Activated CD8-positive, alpha-beta memory T cell treated with anti-CD3 and anti-CD28 coated beads, Interleukin-2, amount 50 U/mL, for 1 hour (primary cell): ENCODE data around the gene ASIC2.

Experiments used
- DNase-seq: peaks from one replicate; pipeline ENCODE4 v3.0.0-alpha.2; 2020; ENCODE audit errors: extremely low read depth

ASIC2 gene

DNA sequence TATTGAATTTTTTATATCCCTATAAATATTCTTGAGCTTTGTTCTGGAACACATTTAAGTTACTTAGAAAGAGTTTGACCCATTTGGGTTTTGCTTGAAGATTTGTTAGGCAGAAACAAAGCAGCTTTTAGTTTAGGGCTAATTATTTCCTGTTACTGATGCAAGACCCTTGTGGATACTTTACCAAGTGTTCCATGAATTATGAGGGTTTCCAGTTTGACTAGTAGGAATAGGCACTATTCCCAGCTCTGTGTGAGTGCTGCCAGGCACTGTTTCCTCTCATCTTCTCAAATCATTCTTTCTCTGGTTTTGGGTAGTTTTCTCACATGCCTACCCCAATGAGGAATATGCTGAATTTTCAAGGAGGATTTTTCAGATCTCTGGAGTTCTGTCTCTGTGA is 221.4 kb downstream of the ASIC2 start:
- no peak for DNase-seq

DNA sequence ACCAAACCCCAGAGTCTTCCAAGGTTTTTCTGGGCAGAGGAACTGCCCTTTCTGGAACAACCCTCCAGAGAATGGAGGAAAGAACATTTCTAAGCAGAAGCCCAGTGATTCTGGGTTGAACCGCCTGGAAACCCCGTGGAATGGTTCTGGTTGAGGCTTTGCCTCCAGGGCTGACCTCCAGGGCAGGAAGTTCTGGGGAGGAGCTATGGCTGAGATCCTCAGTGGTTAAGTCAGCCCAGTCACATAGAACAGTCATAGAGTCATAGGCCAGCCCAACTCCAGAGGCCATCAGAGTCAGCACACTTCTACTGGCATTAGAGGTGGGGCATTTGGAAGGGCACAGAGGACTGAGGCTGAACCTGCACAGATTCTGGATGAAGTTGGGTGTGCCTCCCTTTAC is 235.5 kb downstream of the ASIC2 start:
- DNase-seq = no peak

DNA sequence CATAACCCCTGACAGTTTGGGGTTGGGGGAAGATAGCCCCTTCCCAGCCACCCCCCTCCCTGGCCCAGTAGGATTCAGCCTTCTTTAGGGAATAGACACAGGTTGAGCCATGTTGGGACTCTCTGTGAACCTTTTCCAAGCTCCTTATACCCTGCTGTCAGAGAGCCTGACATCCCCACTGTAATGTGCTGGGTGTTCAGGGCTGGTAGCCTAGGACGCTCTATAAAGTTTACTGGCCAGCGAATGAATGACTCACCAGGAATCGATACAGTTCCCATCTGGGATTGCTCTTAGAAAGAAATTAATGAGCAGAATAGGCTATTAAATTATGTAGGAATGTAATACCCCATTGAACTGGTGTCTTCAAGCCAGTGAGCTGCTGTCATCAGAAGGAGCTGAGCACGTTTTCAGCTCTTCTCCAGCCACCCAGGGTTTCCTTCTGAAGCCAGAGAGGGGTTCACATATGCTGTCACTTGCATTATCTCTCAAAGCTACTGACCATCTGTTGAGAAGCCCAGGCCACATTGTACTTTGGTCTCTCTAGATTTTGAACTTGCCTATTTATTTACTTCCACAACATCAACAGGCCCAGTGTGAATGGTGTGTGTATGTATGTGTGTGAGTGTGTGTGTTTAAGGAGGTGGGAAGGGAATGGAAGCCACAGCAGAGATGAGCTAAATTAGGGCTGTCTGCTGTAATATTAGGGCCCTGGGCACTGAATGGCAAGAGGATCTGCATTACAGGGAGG is 236.5 kb downstream of the ASIC2 start:
- DNase-seq = no peak

DNA sequence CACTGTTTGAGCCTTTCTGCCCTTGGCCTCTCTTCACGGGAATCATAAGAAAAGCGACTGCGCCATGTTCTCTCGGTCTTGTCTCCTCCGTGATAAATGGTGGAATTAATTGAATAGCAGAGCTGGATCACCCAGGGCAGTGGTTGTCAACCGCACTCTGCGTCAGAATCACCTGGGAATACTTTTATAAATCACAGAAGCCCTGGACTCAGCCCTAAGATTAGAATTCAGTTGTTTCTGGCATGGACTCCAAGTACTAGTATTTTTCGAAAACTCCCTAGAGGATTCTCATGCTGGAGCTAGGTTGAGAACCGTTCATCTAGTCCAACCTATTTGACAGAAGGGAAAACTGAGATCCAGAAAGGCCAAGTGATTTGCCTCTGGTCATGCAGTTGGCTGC is 237.3 kb downstream of the ASIC2 start:
- DNase-seq = no peak

DNA sequence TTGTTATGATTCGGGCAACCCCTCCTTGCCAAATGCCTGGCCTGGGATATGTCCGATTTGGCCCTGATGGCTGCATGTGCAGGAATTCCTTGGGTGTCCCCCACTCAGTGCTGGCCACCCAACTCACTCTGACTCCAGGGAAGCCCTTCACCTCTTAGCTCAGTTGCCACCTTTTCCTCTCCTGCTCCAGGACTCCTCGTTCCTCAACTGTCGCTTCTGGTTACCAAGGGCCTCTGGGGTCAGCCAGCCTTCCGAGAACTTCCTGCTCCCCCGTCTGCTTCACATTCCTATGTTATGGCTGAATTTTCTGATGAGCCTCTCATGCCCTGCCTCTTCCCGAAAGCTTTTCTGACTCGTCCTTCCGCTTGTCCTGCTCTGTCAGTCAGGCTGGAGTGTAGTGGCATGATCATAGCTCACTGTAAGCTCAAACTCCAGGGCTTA is 237.9 kb downstream of the ASIC2 start:
- no peak for DNase-seq

DNA sequence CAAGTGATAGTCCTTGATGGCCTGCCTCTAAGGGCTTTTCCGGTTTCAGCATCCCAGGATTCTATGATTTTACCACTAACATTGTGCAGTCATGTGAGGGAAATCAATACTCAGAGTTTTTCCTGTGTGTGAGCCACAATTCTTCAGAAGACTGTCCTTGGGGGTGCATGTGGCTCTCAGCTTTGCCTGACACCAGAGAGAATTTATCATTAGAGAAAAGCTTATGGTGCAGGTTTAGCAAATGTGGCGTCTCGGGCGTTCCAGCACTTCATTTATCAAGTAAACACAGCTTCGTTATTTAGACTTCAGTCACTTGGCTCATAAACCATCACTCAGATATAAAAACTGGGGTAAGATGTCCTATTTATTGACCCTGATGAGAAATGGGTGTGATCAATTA is 238.7 kb downstream of the ASIC2 start:
- DNase-seq = no peak

DNA sequence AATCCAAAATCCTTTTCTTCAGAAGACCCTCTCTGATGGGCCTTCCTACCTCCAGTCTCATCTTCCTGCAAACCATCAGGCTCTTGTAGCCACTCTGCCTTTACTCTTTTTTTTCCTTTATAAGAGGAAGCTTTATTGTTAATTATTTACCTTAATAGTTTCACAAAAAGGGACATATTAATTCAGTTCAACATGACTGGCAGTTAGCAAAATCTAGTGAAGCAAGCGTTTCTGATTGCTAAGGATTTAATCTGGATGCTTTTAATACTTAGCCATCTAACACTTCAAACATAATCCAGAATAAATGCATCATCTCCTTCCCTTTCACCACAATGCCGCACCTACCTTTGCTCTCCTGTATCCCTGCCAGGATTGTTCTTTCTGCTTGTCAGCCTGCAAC is 239.4 kb downstream of the ASIC2 start:
- no peak for DNase-seq

DNA sequence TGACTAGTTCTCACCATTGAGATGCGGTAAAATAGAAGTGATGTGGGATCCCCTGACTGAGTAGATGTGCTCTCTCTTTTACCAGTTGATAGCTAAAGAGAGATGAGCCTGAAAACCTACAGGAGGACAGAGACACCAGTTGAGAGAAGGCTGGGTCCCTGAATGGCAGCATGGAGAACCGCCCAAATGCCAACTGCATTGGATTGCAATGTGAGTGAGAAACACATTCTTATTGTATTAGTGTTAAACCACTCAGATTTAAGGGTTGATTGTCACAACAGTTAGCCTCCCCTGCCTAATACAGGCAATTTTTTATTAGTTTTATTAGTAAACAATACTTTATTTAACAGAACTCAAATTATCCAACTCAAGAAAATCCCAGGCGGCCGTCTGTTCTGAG is 240.2 kb downstream of the ASIC2 start:
- no peak for DNase-seq

DNA sequence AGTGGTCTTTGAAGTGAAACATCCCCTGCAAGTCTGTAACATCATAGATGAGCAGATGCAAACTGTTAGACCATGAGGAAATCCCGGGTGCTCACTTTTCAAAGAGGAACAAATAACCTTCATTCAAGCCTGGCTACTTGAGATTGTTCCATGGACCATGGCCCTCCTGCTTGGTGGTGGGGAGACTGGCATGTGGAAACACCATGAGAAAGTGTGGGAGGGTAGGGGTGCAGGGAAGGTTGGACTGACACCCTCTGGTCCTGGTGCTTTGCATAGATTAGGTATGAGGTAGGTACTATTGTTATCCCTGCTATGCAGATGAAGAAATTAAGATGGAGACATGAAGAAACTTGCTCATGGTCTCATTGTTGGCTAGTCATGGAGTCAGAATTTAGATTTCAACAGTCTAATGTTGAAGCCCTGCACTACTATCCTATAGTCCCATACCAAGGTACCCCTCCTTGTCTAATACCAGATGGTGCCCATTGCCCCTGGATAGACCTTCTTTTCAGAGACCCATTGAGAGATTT is 242.4 kb downstream of the ASIC2 start:
- DNase-seq = no peak

DNA sequence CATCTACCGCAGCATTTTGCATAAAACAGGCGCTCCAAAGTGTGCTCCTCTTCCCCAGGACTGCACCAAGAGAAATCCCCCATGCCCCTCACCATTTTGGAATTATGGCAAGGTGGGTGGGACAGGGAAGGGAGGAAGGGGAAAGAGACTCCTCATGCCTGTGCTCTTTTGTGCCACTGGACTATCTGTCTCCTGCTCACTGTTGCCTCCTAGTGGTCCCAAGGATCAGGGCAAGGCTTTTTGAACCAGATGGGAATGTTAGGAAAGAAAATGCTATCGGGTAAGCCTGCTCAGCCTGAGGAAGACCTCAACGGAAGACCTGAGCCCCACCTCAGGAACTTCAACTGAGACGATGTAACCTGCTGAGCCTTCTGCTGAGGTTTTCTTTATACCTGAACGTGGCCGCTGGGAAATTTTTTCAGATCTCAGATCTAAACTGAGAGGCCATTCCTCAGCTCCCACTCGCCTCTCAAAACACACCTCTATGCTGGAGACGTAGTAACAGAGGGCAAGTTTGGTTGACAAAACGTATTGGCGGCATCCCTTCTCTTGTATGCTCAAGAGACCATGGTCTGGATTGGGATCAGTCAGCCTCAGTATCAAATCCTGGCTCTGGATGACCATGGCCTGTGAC is 243.2 kb downstream of the ASIC2 start:
- no peak for DNase-seq

DNA sequence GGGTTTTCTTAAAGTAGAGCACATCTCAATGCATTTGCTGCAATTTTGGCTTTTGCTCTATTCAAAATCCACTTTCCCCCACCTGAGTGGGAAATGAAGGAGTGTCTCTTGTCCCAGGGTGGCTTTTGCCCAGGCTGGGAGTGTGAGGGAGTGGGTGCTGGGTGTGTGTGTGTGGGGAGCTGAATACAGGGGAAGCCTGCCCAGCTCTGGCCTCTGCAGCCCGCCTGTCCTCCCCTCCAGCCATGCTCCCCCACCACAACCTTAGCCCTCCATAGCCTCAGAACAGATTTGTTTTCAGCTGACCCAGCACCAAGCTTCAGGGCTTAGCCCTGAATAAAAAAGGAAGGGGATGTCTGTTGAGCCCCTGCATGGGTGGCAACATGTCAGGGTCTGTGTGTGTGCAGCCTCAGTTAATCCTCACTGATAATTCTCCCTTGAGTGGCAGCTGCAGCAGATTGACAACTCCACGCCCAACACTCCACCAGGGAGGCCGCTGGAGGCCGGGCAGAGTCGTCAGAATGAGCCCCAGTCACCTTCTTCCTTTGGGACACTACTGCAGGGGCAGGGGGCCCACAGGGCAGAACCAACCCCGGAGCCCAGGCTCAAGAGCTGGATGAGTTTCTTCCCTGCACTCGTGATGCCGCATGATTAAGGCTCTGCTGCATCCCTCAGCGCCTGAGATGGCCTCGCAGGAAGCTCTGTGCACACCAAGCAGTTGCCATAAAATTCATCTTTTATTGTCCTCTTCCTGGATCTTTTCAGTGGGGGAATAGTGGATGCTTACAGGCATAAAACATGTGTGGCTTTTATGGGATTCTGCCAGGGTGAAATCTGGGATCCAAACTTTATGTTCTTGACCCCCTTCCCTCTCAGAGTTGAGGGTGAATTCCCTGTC is 246.5 kb downstream of the ASIC2 start:
- DNase-seq = no peak

DNA sequence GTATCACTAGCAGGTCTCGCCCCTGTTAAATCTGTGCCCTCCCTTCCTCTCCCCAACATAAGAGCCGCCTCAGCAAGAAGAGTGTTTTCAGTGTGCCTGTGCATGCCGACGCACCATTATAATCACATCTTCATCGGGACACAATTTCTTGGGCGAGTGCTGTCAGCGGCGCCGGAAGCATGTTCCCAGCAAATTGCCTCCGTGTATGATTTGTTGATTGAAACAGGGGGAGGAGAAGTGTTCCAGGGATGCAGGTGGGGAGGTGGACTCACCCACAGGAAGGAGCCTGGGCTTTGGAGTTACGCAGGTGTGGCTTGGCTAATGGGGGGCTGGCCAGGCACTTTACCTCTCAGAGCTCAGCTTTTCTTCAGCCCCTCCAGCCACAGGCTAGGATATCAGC is 247.9 kb downstream of the ASIC2 start:
- no peak for DNase-seq

DNA sequence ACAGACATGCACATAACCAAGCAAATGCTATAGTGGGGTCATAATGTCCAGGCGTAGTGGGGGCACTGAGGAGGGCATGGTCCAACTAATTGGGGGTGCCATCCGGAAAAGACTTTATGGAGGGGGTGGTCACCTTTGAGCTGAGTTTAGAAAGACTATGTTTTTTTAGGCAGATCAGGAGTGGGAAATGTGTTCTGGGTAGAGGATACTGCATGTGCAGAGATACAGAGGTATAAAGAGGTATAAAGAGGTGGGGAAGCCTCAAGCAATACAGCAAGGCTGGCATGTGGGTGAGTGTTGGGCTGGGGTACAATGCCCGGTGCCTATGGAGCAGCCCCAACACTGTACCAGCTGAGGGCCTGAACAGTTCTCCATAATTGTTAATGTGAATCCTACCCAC is 248.3 kb downstream of the ASIC2 start:
- DNase-seq = no peak

DNA sequence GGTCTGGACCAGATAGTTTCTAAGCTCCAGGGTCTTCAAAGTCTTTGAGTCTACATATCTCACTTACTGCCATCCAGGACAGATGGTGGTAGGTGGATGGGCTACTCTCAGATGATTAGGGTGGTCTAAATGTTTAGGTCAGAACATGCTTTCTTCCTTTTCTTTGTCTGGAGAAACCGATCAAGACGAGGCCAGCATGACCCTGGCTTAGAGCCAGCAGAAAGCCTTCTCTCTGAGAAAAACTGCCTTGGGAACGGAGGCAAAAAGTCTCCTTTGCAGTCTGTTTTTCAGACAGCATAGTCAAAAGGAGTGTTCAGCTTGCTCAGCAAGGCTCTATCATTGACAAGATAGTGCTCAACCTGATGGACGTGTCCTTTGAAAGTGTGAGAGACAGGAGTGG is 252.6 kb downstream of the ASIC2 start:
- DNase-seq = no peak

DNA sequence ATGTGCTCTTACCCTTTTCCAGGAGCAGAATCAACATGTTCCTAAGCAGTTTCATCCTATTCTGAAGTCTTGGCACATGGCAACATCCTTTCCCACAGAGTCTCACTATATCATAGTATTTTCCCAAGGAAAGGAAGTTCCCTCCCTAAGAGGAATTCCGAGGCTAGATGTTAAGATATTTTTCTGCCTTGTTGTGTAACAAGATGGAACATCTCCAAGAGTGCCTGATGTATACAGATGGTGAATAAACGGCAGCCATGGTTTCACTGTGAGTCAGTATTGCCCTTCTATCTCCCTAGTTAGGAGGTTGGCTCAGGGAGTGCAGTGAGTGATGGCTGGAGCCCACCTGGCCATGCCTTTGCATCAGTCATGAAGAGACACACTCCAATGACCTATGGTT is 253.2 kb downstream of the ASIC2 start:
- no peak for DNase-seq

DNA sequence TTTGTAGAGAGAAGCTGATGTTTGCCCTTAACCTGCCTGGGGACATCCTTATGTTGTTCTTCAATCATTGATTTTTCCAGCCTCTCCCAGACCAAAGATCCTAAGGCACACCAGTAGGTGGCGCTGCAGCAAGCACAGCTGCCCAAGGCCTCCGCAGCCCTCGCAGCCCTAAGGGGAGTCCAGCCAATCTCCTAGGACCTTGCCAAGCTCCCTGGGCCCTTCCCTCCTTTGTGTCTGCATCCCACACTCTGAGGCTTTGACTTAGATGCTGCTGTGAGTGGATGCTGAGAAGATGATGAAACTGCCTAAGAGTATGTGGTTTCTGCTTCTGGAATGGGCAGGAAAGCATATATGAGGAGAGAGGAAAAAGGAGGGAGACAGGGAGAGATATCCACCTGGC is 254.4 kb downstream of the ASIC2 start:
- DNase-seq = no peak

DNA sequence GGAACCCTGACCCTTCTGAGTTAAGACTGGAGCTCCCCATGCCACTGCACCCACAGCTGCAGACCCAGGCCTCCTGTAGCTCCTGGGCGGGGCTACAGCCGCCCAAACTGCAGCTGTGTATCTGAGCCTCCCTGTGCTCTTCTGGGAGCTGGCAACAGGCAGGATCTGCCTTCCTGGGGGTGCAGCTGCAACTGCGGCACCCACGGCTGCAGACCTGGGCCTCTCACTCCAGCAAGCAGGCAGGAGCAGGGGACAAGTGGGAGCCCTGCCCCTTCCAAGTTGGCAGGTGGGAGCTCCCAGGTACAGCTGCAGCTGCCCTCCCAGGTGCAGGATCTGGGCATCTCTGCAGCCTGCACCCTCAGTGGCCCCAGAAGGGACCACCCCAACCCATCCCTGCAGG is 259.9 kb downstream of the ASIC2 start:
- no peak for DNase-seq

DNA sequence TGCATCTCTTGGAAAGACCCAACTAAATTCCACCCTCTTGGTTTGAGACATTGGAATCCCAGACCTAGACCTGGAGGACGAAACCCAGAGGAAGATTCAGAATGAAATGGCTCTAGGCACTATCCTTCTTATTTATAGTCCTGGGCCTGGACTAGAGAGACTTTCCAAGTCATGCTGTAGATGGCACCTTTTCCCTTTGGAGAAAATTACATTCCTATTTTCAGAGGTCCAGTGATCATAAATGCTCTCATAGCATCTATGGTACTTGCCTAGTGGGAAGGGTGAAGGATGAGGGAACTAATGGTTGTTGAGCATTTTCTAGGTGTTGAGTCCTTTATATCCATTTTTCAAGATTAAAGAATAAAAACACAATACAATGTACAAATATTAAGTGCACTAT is 264.3 kb downstream of the ASIC2 start:
- DNase-seq = no peak

DNA sequence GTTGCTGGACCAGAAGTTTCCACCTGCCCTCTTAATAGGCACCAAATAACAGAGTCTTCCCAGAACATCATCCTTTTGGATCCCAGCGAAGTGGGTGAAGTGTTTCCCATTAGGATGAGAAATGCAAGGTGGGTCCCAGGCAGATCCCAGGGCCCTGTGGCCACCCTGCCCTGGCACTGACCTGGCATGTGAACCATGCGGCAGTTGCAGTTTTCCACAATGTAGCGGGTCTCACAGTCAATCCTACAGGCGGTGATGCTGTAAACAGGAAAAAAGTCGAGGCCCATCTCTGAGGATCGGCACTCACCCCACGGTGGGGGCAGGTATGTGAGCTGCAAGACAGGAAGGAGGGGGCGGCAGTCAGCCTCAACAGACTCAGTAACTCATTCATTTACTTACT is 265.0 kb downstream of the ASIC2 start:
- DNase-seq = no peak

DNA sequence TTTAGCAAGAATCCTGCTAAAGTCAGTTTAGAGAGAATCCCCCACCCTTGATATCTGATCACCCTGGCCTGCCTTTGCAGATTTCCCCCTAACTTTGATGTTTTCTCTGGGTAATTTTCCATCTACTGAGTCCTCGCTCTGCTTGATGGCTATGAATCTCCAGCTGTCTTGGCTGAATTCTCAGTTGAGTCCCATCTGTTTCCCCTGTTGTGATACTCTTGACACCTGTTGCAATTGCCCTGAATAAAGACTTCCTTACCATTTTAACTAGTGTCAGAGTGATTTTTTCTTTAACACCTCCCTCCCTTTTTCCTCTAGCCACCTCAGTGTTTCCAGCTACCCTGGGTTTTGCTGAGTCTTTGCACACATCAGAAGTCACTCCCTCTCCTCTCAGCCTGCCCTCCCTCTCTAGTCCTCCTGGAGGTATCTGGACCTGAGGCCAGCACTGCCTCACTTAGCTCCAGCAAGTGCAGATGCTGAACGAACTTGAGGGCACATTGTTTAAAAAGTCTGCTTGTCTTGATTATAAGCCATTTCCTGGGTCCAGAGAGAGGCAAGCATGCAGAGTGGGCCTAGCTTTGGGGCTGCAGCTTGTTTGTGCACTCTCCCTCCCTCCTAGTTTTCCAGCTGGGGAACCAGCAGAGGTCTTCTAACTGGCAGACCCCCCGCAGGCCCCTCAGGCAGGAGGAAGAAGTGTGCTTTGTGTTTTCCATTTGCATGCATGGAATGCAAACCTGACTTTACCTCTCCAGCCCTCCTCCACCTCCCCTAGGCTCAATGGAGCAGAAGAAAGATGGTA is 268.2 kb downstream of the ASIC2 start:
- no peak for DNase-seq

DNA sequence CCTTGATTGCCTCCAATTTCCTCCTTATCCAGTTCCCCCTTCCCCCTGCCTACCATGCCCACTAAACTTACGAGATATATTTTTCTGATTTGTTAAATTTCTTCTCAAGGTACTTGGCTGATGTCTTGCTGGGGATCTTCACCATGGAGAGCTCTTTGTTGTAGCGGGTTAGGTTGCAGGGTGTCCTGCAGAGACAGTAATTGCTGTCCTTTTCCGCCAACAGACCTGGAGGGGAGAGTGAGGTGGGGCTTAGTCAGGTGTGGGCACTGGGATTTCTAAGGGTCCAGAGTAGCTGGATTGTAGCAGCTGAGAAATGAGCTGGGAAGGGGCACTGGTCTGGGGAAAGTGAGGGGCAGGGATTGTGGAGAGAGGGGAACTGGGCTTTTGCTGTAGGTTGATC is 269.3 kb downstream of the ASIC2 start:
- no peak for DNase-seq
